ENCODE data around the gene CPEB4.

GRCh38 chr5:173963867-173964441 is 75.8 kb downstream of the CPEB4 start:
- TF ChIP-seq CTCF (IDR thresholded peaks at IDR 0.05) = no peak
- TF ChIP-seq POLR2A (IDR thresholded peaks at IDR 0.05) = no peak
- TF ChIP-seq POLR2AphosphoS5 (IDR thresholded peaks at IDR 0.05) = no peak
